KOPT-K1 (cell line): ENCODE data around the gene RPL18.
"Not testable (repeated sequence)": the region's sequence is repeated elsewhere in the genome, so short reads cannot be mapped to it uniquely, and the experiment has no call there.

Experiments used
- H3K27ac ChIP-seq: fragments of 200-600 bp; sonication (generic); 2 replicates; pipeline ENCODE4 v1.5.1; 2016; ENCODE audit warnings: antibody characterized with exemption, mild to moderate bottlenecking, low read depth, low read length; ENCODE audit not compliant: poor library complexity, severe bottlenecking
- H3K36me3 ChIP-seq: fragments of 200-600 bp; sonication (generic); 2 replicates; pipeline ENCODE4 v1.5.1; 2017; ENCODE audit warnings: antibody characterized with exemption, mild to moderate bottlenecking, low read length, moderate library complexity; ENCODE audit not compliant: insufficient read depth
- H3K9me3 ChIP-seq: fragments of 200-600 bp; sonication (generic); 2 replicates; pipeline ENCODE4 v1.5.1; 2017; ENCODE audit warnings: antibody characterized with exemption, low read length, mild to moderate bottlenecking; ENCODE audit not compliant: insufficient read depth, poor library complexity, severe bottlenecking

RPL18 gene

DNA sequence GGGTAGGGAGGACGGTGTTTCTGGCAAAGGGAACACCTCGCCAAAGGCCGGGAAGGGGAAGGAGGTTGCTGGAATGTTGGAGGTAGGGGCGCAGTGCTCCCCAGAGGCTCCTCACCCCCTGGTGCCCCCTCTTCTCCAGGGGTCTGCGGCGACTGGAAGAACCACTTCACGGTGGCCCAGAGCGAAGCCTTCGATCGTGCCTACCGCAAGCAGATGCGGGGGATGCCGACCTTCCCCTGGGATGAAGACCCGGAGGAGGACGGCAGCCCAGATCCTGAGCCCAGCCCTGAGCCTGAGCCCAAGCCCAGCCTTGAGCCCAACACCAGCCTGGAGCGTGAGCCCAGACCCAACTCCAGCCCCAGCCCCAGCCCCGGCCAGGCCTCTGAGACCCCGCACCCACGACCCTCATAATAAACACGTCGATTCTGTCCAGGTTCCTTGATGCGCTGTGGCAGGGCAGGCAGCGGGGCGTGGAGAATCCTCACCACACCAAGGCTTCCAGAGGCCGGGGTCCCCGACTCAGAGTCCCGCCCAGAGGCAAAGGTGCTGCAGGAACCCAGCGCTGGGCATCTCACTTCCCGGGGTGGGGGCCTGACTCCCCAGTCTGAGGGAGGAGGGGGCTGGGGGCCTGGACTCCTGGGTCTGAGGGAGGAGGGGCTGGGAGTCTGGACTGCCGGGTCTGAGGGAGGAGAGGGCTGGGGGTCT, 19.8 kb downstream of the RPL18 start:
- no peak overlapping the region for H3K27ac ChIP-seq
- no peaks in the 10 kb centered on the region for H3K9me3 ChIP-seq
- no peaks in the 10 kb centered on the region for H3K36me3 ChIP-seq

DNA sequence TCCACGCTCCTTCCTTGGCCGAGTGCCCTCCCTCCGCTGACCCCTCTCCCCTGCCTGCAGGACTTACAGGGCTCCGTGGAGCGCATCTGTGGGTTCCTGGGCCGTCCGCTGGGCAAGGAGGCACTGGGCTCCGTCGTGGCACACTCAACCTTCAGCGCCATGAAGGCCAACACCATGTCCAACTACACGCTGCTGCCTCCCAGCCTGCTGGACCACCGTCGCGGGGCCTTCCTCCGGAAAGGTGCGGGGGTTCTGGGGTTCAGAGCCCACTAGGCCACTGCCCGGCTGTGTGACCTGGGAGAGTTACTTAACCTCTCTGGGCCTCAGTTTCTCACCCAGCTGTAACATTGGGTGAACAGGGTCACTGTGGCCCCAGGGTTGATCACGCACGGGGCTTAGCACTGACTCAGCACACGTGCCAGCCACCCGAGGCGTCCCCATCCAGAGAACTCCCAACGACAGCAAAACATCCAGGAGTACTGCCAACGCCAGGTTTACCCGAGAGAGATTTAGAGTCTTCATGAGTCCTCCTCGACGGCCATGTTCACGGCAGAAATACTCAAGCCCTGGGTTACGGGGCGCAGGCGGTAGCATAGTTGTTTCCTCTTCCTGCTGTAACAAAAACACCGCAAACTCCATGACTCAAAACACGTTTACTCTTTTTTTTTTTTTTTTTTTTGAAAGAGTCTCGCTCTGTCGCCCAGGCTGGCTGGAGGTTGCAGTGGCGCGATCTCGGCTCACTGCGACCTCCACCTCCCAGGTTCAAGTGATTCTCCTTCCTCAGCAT, 22.1 kb downstream of the RPL18 start:
- no peak overlapping the region for H3K27ac ChIP-seq
- no peaks in the 10 kb centered on the region for H3K36me3 ChIP-seq
- H3K9me3 ChIP-seq: no peaks in the 10 kb centered on the region

DNA sequence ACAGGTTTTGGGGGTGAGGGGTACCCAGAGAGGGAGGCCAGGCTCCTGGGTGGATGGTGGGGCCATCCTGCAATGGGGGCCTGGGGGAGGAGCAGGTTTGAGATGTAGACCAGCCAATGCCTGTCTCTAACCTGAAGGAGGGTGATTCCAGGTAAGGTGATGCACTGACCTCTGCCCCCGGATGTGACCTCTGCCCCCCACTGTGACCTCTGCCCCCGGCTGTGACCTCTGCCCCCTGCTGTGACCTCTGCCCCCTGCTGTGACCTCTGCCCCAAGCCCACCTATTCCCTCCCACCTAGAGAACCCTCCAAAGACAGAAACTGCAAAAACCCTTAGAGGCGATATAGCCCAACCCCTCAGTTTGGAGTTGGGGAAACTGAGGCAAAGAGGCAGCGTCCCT, 22.7 kb downstream of the RPL18 start:
- no peak overlapping the region for H3K27ac ChIP-seq
- no peaks in the 10 kb centered on the region for H3K36me3 ChIP-seq
- H3K9me3 ChIP-seq: no peaks in the 10 kb centered on the region

DNA sequence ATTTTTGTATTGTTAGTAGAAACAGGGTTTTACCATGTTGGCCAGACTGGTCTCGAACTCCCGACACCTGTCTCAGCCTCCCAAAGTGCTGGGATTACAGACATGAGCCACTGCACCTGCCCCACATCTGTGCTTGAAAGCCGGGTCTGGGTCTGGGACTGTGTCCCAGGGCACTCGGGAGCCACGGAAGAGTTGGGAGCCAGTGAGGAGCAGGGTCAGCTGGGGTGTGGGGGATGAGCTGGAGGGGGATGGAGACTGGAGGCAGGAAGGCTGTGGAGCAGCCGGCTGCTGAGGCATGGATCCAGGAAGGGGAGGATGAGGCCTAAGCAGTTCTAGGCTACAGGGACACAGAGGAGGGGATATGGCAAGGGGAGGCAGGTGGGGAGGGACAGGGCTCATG, 23.1 kb downstream of the RPL18 start:
- Histone ChIP-seq H3K9me3 (no peaks in the 10 kb centered on the region), H3K36me3 (no peaks in the 10 kb centered on the region), H3K27ac (no peak overlapping the region)

DNA sequence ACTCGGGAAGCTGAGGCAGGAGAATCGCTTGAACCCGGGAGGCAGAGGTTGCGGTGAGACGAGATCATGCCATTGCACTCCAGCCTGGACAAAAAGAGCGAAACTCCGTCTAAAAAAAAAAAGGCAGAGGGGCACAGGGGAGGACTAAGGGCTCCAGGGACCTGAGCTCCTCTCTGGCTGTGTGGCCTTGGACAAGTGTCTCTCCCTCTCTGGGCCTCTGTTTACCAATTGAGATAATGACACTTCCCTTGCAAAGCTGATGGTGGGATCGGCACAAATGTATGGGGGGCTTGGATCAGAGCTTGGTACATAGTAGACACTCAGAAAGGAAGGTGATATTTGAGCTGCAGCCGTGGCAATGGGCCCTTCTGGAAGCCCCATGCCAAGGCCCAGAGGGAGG, 23.8 kb downstream of the RPL18 start:
- Histone ChIP-seq H3K36me3 (no peaks in the 10 kb centered on the region), H3K9me3 (no peaks in the 10 kb centered on the region), H3K27ac (no peak overlapping the region)

DNA sequence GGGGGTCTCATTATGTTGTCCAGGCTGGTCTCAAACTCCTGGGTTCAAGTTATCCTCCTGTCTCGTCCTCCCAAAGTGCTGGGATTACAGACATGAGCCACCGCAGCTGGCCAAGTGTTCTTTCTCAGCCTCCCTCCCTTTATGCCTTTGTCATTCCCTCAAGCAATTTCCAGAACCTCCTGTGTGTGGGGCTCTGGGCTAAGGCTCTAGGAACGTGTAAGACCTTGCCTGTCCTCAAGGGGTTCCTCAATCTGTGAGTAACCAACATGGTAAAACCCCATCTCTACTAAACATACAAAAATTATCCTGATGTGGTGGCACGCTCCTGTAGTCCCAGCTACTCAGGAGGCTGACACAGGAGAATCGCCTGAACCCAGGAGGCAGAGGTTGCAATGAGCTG, 28.0 kb downstream of the RPL18 start:
- Histone ChIP-seq H3K36me3 (no peaks in the 10 kb centered on the region), H3K27ac (no peak overlapping the region), H3K9me3 (no peaks in the 10 kb centered on the region)

DNA sequence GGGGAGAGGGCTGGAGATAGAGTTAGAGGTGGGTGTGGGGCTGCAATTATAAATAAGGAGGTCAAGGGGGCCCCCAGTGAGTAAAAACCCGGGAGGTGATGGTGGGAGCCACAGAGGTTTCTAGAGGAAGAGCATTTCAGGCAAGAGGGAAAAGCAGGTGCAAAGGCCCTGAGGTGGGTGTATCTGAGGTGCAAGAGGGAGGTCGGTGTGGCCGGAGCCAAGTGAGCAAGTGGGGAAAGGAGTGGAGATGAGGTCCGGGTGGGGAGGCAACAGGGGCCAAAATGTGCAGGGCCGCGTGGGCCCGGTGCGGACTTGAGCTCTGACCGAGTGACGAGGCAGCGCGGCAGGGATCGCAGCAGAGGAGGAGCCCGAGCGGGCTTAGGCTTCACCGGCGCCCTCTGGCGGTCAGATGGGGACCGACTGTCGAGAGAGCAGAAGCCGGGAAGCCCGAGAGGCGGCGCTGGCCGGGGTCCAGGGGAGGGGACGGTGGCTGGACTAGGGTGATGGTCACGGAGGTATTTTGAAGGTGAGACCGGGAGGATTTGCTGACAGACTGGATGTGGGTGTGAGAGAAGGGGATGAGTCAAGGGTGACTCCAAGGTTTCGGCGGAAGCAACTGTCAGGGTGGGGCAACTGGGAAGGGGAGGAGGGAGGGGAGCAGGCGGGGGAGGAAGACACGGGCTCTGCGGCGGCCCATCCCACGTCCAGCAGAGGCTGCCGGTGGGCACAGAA, 30.1 kb downstream of the RPL18 start:
- no peaks in the 10 kb centered on the region for H3K9me3 ChIP-seq
- no peak overlapping the region for H3K27ac ChIP-seq
- H3K36me3 ChIP-seq: no peaks in the 10 kb centered on the region

DNA sequence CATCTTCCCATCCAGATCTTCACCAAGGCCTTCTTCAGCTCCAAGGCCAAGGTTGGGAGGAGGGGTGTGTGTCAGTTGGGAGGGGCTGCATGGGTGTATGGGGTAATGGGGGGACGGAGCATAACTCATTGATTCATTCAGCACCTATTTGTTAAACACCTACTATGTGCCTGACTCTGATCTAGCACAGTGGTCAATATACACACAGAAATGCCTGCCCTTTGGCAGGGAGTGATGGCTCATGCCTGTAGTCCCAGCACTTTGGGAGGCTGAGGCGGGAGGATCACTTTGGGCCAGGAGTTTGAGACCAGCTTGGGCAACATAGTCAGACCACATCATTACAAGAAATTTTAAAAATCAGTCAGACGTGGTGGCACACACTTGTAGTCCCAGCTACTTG, 31.6 kb downstream of the RPL18 start:
- H3K27ac ChIP-seq: no peak overlapping the region
- H3K36me3 ChIP-seq: no peaks in the 10 kb centered on the region
- no peaks in the 10 kb centered on the region for H3K9me3 ChIP-seq

DNA sequence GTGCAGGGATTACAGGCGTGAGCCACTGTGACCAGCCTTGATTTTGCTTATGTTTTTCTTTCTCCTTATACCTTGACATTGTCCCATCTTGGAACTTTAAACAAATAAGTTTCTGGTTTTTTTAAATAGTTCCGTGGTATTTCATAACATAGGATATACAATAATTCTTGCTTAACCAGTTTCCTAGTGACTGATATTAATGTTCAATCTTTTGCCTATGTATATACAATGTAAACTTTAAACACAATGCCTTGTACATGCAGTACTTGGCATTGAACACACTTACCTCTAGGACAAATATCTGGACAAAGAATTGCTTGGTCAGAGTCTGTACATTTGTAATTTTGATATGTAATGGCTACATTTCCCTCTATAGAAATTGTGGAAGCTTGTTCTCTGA, 36.8 kb downstream of the RPL18 start:
- Histone ChIP-seq H3K27ac (no peak overlapping the region), H3K9me3 (no peaks in the 10 kb centered on the region), H3K36me3 (no peaks in the 10 kb centered on the region)

DNA sequence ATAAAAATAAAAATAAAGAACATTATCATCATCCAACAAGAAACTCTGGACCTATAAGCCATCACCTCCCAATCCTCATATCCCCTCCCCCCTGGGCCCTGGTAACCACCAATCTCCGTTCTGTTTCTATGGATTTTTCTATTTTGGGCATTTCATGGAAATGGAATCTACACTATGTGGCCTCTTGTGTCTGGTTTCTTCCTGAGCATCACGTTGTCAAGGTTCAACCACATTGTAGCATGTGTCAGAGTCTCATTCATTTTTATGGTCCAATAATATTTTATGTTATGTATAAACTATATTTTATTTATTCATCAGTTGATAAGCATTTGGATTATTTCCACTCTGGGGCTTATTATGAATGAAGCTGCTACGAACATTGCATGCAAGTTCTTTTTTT, 40.1 kb downstream of the RPL18 start:
- Histone ChIP-seq H3K36me3 (no peaks in the 10 kb centered on the region), H3K27ac (no peak overlapping the region), H3K9me3 (no peaks in the 10 kb centered on the region)

DNA sequence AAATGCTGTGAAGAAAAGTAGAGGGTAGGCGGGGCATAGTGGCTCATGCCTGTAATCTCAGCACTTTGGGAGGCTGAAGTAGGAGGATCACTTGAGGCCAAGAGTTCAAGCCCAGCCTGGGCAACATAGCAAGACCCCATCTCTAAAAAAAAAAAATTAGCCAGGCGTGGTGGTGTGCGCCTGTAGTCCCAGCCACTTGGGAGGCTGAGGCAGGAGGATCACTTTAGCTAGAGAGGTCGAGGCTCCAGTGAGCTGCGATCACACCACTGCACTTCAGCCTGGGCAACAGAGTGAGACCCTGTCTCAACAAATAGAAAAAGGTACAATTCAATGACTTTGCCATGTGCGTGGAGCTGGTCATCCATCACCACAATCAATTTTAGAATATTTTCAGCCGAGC, 41.1 kb downstream of the RPL18 start:
- H3K36me3 ChIP-seq, H3K27ac ChIP-seq, H3K9me3 ChIP-seq: not testable (repeated sequence)

DNA sequence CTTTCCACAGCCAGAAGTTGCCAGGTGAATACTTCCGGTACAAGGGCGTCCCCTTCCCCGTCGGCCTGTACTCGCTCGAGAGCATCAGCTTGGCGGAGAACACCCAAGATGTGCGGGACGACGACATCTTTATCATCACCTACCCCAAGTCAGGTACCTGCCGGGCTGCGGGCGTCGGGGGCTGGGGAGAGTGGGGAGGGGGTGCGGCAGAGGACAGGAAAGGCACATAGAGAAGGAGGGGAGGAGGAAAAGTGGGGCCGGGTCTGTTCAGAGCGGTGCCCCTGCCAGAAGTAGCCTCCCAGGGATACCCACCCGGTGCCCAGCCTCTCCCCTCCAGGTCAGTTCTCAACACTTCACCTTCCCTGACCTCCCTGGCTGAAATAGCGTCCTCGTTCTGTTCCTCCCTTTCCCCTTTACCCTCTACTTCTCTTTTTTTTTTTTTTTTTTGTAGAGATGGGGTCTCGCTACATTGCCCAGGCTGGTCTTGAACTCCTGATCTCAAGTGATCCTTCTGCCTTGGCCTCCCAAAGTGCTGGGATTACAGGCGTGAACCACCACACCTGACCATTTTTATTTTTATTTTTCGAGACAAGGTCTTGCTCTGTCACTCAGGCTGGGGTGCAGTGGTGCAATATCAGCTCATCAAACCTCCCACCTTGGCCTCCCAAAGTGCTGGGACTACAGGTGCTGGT, 42.9 kb downstream of the RPL18 start:
- no peaks in the 10 kb centered on the region for H3K36me3 ChIP-seq
- no peaks in the 10 kb centered on the region for H3K9me3 ChIP-seq
- no peak overlapping the region for H3K27ac ChIP-seq

DNA sequence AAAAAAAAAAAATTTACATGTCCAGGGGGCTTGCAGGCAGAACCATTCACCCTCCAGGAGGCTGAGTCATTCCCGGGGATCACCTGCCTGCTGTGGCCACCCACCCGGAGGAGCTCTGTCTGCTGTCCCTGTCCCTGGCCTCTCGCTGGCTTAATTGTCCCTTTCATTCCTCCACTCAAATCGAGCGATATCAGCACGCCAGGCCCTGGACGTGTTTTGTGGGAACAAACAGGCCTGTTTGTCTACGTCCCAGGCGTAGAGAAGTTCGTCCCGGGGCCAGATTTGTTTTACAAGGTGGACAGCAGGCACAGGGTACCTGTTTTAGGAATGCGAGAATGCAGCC, 45.8 kb downstream of the RPL18 start:
- no peaks in the 10 kb centered on the region for H3K9me3 ChIP-seq
- H3K36me3 ChIP-seq: no peaks in the 10 kb centered on the region
- H3K27ac ChIP-seq: no peak overlapping the region

DNA sequence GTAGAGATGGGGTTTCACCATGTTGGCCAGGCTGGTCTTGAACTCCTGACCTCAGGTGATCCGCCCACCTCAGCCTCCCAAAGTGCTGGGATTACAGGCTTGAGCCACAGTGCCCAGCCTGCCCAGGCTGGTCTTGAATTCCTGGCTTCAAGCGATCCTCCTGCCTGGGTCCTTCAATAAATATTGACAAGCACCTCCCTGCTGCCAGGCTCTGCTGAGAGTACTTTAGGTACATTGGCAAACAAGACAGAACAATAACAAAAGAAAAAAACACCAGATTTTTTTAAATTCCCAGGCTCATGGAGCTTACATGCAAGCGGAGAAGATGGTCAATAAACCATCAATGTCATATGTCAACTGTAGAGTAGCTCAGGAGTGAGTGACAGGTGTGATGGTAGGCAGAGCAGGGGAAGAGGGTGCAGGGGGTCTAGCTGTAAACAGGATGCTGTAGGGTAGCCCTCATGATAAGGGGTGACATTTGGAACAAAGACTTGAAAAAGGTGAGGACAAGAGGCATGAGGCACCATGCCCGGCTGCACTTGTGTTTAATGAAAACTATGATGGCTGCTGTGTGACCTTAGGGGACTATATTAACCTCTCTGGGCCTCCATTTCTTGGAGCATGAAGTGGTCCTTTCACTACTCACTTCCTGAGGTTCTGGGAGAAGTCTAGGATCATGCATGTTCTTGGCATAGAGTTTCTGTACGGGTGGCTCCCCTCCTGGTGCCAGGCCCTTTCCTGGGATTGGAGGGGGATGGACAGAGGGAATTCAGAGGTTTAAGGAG, 47.4 kb downstream of the RPL18 start:
- Histone ChIP-seq H3K27ac (no peak overlapping the region), H3K36me3 (no peaks in the 10 kb centered on the region), H3K9me3 (no peaks in the 10 kb centered on the region)
